ENCODE measurements around the gene CCDC13.
"Not testable (repeated sequence)": the region's sequence is repeated elsewhere in the genome, so short reads cannot be mapped to it uniquely, and the experiment has no call there.

The CCDC13 gene

GRCh38 chr3:42772670-42773408 lies at the start of gene CCDC13:
TSS of gene CCDC13 (minus strand) at chr3:42773253. CDS start at chr3:42758345, 14,908 bp downstream.
- DNase-seq (ENCODE audit: low read depth): peak; percentile 88

GRCh38 chr3:42822828-42823227 lies 49.8 kb upstream of the CCDC13 start:
- DNase-seq (ENCODE audit: low read depth): no peak

- DNase-seq (ENCODE audit: low read depth): no peak
Measured at GRCh38 chr3:42820746-42821051, 47.6 kb upstream of the CCDC13 start.

GRCh38 chr3:42819351-42819965 lies 46.4 kb upstream of the CCDC13 start:
- no peak for DNase-seq (ENCODE audit: low read depth)

GRCh38 chr3:42815826-42816225 lies 42.8 kb upstream of the CCDC13 start:
- DNase-seq (ENCODE audit: low read depth): no peak

- DNase-seq (ENCODE audit: low read depth): no peak
Measured at GRCh38 chr3:42814914-42815507, 42.0 kb upstream of the CCDC13 start.

GRCh38 chr3:42814246-42814645 lies 41.2 kb upstream of the CCDC13 start:
- no peak for DNase-seq (ENCODE audit: low read depth)

GRCh38 chr3:42811118-42811883 lies 38.2 kb upstream of the CCDC13 start:
- not testable (repeated sequence) for DNase-seq (ENCODE audit: low read depth)

- not testable (repeated sequence) for DNase-seq (ENCODE audit: low read depth)
Measured at GRCh38 chr3:42810706-42811105, 37.7 kb upstream of the CCDC13 start.

- no peak for DNase-seq (ENCODE audit: low read depth)
Measured at GRCh38 chr3:42809202-42809601, 36.1 kb upstream of the CCDC13 start, which contains the start of gene ACKR2. TSS of gene ACKR2 (plus strand) at chr3:42809445. CDS start at chr3:42864503, 55,058 bp downstream.

- no peak for DNase-seq (ENCODE audit: low read depth)
Measured at GRCh38 chr3:42807929-42808328, 34.9 kb upstream of the CCDC13 start.

- DNase-seq (ENCODE audit: low read depth): no peak
Measured at GRCh38 chr3:42805141-42805821, 32.2 kb upstream of the CCDC13 start.

GRCh38 chr3:42804831-42805132 lies 31.7 kb upstream of the CCDC13 start:
- no peak for DNase-seq (ENCODE audit: low read depth)

GRCh38 chr3:42804106-42804830 lies 31.2 kb upstream of the CCDC13 start, which contains the start of gene HIGD1A:
TSS of gene HIGD1A (minus strand) at chr3:42804490. CDS start at chr3:42794253, 10,237 bp downstream.
- peak; percentile 93 for DNase-seq (ENCODE audit: low read depth)

GRCh38 chr3:42803414-42804105 lies 30.5 kb upstream of the CCDC13 start:
- DNase-seq (ENCODE audit: low read depth): peak; percentile 21

- DNase-seq (ENCODE audit: low read depth): no peak
Measured at GRCh38 chr3:42802876-42803413, 29.9 kb upstream of the CCDC13 start.

GRCh38 chr3:42801784-42802183 lies 28.7 kb upstream of the CCDC13 start:
- DNase-seq (ENCODE audit: low read depth): no peak

GRCh38 chr3:42801048-42801620 lies 28.1 kb upstream of the CCDC13 start:
- DNase-seq (ENCODE audit: low read depth): no peak

- DNase-seq (ENCODE audit: low read depth): no peak
Measured at GRCh38 chr3:42800251-42800650, 27.2 kb upstream of the CCDC13 start.

GRCh38 chr3:42799376-42799775 lies 26.3 kb upstream of the CCDC13 start:
- no peak for DNase-seq (ENCODE audit: low read depth)
